Stimulated activated CD8-positive, alpha-beta memory T cell treated with anti-CD3 and anti-CD28 coated beads, Interleukin-15, amount 100 ng/mL, for 1 hour (primary cell): ENCODE measurements around the gene GMDS.
"Not testable (repeated sequence)": the region's sequence is repeated elsewhere in the genome, so short reads cannot be mapped to it uniquely, and the experiment has no call there.

Experiments used
- DNase-seq: peaks from one replicate; pipeline ENCODE4 v3.0.0-alpha.2; 2020; ENCODE audit warnings: low read depth

GMDS gene

GRCh38 chr6:1679688-1680068 lies 565.7 kb downstream of the GMDS start:
- DNase-seq = no peak

- DNase-seq = no peak
Measured at GRCh38 chr6:1679031-1679687, 566.2 kb downstream of the GMDS start.

- no peak for DNase-seq
Measured at GRCh38 chr6:1678201-1678600, 567.2 kb downstream of the GMDS start.

GRCh38 chr6:1672379-1672778 lies 573.0 kb downstream of the GMDS start:
- no peak for DNase-seq

- no peak for DNase-seq
Measured at GRCh38 chr6:1670711-1671462, 574.5 kb downstream of the GMDS start.

GRCh38 chr6:1669996-1670395 lies 575.4 kb downstream of the GMDS start:
- DNase-seq = no peak

- DNase-seq = not testable (repeated sequence)
Measured at GRCh38 chr6:1668456-1668855, 576.9 kb downstream of the GMDS start.

GRCh38 chr6:1667805-1668175 lies 577.6 kb downstream of the GMDS start:
- no peak for DNase-seq

- DNase-seq = no peak
Measured at GRCh38 chr6:1667012-1667804, 578.2 kb downstream of the GMDS start.

- no peak for DNase-seq
Measured at GRCh38 chr6:1665214-1665613, 580.2 kb downstream of the GMDS start.

- no peak for DNase-seq
Measured at GRCh38 chr6:1664329-1664728, 581.1 kb downstream of the GMDS start.

GRCh38 chr6:1663511-1663910 lies 581.9 kb downstream of the GMDS start:
- no peak for DNase-seq

GRCh38 chr6:1662534-1662933 lies 582.9 kb downstream of the GMDS start:
- DNase-seq = no peak

GRCh38 chr6:1659816-1660215 lies 585.6 kb downstream of the GMDS start:
- DNase-seq = no peak

- no peak for DNase-seq
Measured at GRCh38 chr6:1658212-1659005, 587.0 kb downstream of the GMDS start.

- no peak for DNase-seq
Measured at GRCh38 chr6:1657771-1658165, 587.6 kb downstream of the GMDS start.

GRCh38 chr6:1657116-1657770 lies 588.2 kb downstream of the GMDS start:
- no peak for DNase-seq

GRCh38 chr6:1654054-1654453 lies 591.4 kb downstream of the GMDS start:
- DNase-seq = no peak

- no peak for DNase-seq
Measured at GRCh38 chr6:1652842-1653241, 592.6 kb downstream of the GMDS start.

- no peak for DNase-seq
Measured at GRCh38 chr6:1651362-1651761, 594.0 kb downstream of the GMDS start.

- no peak for DNase-seq
Measured at GRCh38 chr6:1645466-1646185, 599.8 kb downstream of the GMDS start.
